Peyer's patch (tissue), 4 donors: ENCODE results near the gene SPRR5. TPM values are rescaled to one million over a fixed set of nuclear protein-coding genes. Genes with fewer than 3 reads are reported as not detected.

Source experiments
- DNase-seq, 3 donors: peaks; one replicate each; pipeline ENCODE4 v3.0.0-alpha.2; 2017 to 2019
- H3K27ac ChIP-seq, 4 donors: fragments of 200-600 bp; sonication (generic); one replicate each; pipeline ENCODE4 v1.5.1; 2016 to 2019
- H3K27me3 ChIP-seq, 2 donors: fragments of 200-600 bp; sonication (generic); one replicate each; pipeline ENCODE4 v1.5.1; 2019
- H3K36me3 ChIP-seq, 3 donors: fragments of 200-600 bp; sonication (generic); one replicate each; pipeline ENCODE4 v1.5.1; 2016 to 2019
- H3K4me1 ChIP-seq, 4 donors: fragments of 200-600 bp; sonication (generic); one replicate each; pipeline ENCODE4 v1.5.1; 2016 to 2019
- H3K4me3 ChIP-seq, 4 donors: fragments of 200-600 bp; sonication (generic); 1 replicate in 3 of 4; 2 replicates in 1 of 4; pipeline ENCODE4 v1.5.1; 2016 to 2019; ENCODE audit warnings: mild to moderate bottlenecking in 1 of 4
- H3K9me3 ChIP-seq, 4 donors: fragments of 200-600 bp; sonication (generic); one replicate each; pipeline ENCODE4 v1.5.1; 2016 to 2019; ENCODE audit warnings: mild to moderate bottlenecking in 1 of 4
- CTCF ChIP-seq, 6 experiments: fragments of 450-650 bp in 4 of 6; fragments of 200-600 bp in 2 of 6; sonication (generic) in 1 of 6; IDR thresholded peaks; one replicate each; pipeline ENCODE4 v1.5.1; 2017 to 2019; ENCODE audit warnings: antibody characterized with exemption in 6 of 6, mild to moderate bottlenecking in 3 of 6, moderate library complexity in 1 of 6
- POLR2A ChIP-seq, 2 donors: fragments of 450-650 bp; IDR thresholded peaks; one replicate each; pipeline ENCODE4 v1.5.1; 2017; ENCODE audit warnings: antibody characterized with exemption in 2 of 2, mild to moderate bottlenecking in 2 of 2, moderate library complexity in 2 of 2
- total RNA-seq, 4 donors: library from RNA; depleted of rRNA; stranded (reverse); fragments of >200 nt; gene quantifications; one replicate each; pipeline ENCODE4 v1.1.0, GENCODE V29; 2016

SPRR5 gene
- total RNA-seq, 4 donors from 2014 or later = not detected

GRCh38 chr1:152972196-152972886, 25.3 kb downstream of the SPRR5 start:
- TF ChIP-seq CTCF (IDR thresholded peaks at IDR 0.05) = no peak
- no peak for TF ChIP-seq POLR2A (IDR thresholded peaks at IDR 0.05)
- Histone ChIP-seq H3K9me3 (no peaks in the 10 kb centered on the region), H3K4me3 (no peak overlapping the region), H3K4me1 (no peaks in the 10 kb centered on the region), H3K27ac (no peak overlapping the region), H3K36me3 (no peaks in the 10 kb centered on the region), H3K27me3 (no peaks in the 10 kb centered on the region)
- DNase-seq = no peak

GRCh38 chr1:152976688-152977087, 29.7 kb downstream of the SPRR5 start:
- no peaks in the 10 kb centered on the region for H3K27me3 ChIP-seq
- no peak for DNase-seq
- H3K27ac ChIP-seq = no peak overlapping the region
- no peaks in the 10 kb centered on the region for H3K36me3 ChIP-seq
- H3K9me3 ChIP-seq = no peaks in the 10 kb centered on the region
- H3K4me3 ChIP-seq = no peak overlapping the region
- TF ChIP-seq CTCF (IDR thresholded peaks at IDR 0.05) (no peak), POLR2A (IDR thresholded peaks at IDR 0.05) (no peak)
- H3K4me1 ChIP-seq = no peaks in the 10 kb centered on the region

GRCh38 chr1:152977614-152978013, 30.6 kb downstream of the SPRR5 start:
- Histone ChIP-seq H3K9me3 (no peaks in the 10 kb centered on the region), H3K4me3 (no peak overlapping the region), H3K27ac (no peak overlapping the region), H3K36me3 (no peaks in the 10 kb centered on the region), H3K4me1 (no peaks in the 10 kb centered on the region), H3K27me3 (no peaks in the 10 kb centered on the region)
- no peak for DNase-seq
- no peak for TF ChIP-seq POLR2A (IDR thresholded peaks at IDR 0.05)
- TF ChIP-seq CTCF (IDR thresholded peaks at IDR 0.05) = no peak

GRCh38 chr1:152980676-152981075, 33.7 kb downstream of the SPRR5 start:
- H3K4me3 ChIP-seq = no peak overlapping the region
- TF ChIP-seq POLR2A (IDR thresholded peaks at IDR 0.05) (no peak), CTCF (IDR thresholded peaks at IDR 0.05) (no peak)
- H3K4me1 ChIP-seq = no peaks in the 10 kb centered on the region
- no peaks in the 10 kb centered on the region for H3K36me3 ChIP-seq
- no peak for DNase-seq
- H3K27me3 ChIP-seq = no peaks in the 10 kb centered on the region
- H3K27ac ChIP-seq = no peak overlapping the region
- no peaks in the 10 kb centered on the region for H3K9me3 ChIP-seq

- TF ChIP-seq CTCF (IDR thresholded peaks at IDR 0.05) = no peak
- no peak for TF ChIP-seq POLR2A (IDR thresholded peaks at IDR 0.05)
- Histone ChIP-seq H3K4me1 (no peaks in the 10 kb centered on the region), H3K36me3 (no peaks in the 10 kb centered on the region), H3K27me3 (no peaks in the 10 kb centered on the region), H3K9me3 (no peaks in the 10 kb centered on the region), H3K4me3 (no peak overlapping the region), H3K27ac (no peak overlapping the region)
- no peak for DNase-seq
Observed at GRCh38 chr1:152981146-152981871, 34.3 kb downstream of the SPRR5 start.
